GM23338 (cell line): Measurements from ENCODE around the gene NUAK2.

ENCODE experiments used
- CREB1 ChIP-seq: fragments of 250-450 bp; sonication (Bioruptor Pico); IDR thresholded peaks from 2 replicates; pipeline ENCODE4 v1.5.0; 2020; ENCODE audit warnings: low read depth, mild to moderate bottlenecking, moderate library complexity
- CTCF ChIP-seq, 2 experiments: fragments of 200-600 bp in 1 of 2; sonication (generic) in 1 of 2; conservative IDR thresholded peaks; 2 replicates each; pipeline versions ENCODE4 v1.5.1 to v1.6.1; 2016 to 2017; ENCODE audit warnings: antibody characterized with exemption in 2 of 2, low read depth in 2 of 2, mild to moderate bottlenecking in 2 of 2, moderate library complexity in 1 of 2
- ETS1 ChIP-seq: IDR thresholded peaks from 2 replicates; pipeline ENCODE4 v1.6.1; 2016; ENCODE audit warnings: antibody characterized with exemption
- POLR2AphosphoS5 ChIP-seq: IDR thresholded peaks from 2 replicates; pipeline ENCODE4 v1.6.1; 2016; ENCODE audit warnings: antibody characterized with exemption, low read depth
- REST ChIP-seq: IDR thresholded peaks from one replicate; pipeline ENCODE4 v1.6.1; 2018; ENCODE audit warnings: antibody characterized with exemption; ENCODE audit not compliant: unreplicated experiment

- TF ChIP-seq REST (no peak), CTCF (conservative IDR thresholded peaks at IDR 0.05; ENCODE audit: low read depth in 2 of 2) (no peak), POLR2AphosphoS5 (no peak), ETS1 (no peak), CREB1 (no peak)
Measured at GRCh38 chr1:205285381-205286101, 36.0 kb downstream of the NUAK2 start.
